ENCODE data around the gene MALSU1.

Gene MALSU1

DNA sequence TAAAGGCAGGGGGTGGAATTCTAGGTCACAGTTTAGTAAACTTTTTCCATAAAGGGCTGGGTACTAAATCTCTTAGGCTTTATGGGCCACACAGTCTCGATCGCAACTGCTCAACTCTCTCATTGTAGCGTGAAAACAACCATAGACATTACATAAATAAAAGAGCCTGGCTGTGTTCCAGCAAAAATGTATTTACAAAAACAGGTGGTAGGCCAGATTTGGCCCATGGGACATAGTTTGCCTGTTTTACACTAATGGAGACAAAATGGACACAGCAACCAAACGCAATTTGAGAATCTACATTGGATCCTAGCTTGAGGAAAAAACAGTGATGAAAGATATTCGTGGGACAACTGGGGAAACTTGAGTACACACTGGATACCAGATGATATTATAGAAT lies 23.2 kb upstream of the MALSU1 start:
- in situ Hi-C loops (cut with HindIII; ENCODE audit: low pct_unique_long_range_greater_than_20kb, low sequenced_read_pairs): no loop called here
- no peak for DNase-seq (ENCODE audit: low read depth in 1 of 2, low spot score in 1 of 2)
- no peak for TF ChIP-seq JUND (IDR thresholded peaks at IDR 0.05; ENCODE audit: low read depth)

DNA sequence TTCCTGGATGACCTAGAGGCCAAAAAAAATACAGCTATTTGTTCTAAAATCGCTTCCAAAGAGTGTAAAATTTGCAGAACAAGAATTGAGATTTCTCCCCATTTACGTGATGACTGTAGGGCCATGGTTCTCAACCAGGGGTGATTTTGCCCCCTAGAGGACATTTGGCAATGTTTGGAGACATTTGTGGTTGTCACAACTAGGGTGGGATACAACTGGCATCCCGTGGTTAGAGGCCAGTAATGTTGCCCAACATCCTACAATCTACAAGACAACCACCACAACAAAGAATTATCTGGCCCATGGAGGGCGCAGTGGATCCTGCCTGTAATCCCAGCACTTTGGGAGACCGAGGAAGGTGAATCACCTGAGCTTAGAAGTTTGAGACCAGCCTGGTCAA lies 22.8 kb upstream of the MALSU1 start:
- no peak for DNase-seq (ENCODE audit: low read depth in 1 of 2, low spot score in 1 of 2)
- no peak for TF ChIP-seq JUND (IDR thresholded peaks at IDR 0.05; ENCODE audit: low read depth)
- in situ Hi-C loops (cut with HindIII; ENCODE audit: low pct_unique_long_range_greater_than_20kb, low sequenced_read_pairs): no loop called here

DNA sequence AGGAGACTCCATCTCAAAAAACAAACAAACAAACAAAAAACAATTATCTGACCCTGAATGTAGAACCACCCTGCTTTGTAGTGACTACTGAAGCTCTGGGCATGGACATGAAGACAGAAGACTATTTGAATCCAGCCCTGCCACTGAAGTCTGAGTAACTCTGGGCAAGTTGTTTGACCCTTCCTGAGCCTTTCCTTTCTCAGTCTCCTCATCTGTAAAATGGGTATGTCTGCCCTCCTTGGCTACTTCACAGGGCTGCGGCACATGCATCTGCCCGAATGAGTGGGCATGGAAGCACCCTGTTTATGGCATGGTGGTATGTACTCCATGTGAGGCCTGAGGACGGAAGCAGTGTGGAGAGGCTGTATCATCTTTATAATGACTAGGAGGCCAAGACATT lies 22.2 kb upstream of the MALSU1 start:
- in situ Hi-C loops (cut with HindIII; ENCODE audit: low pct_unique_long_range_greater_than_20kb, low sequenced_read_pairs): no loop called here
- TF ChIP-seq JUND (IDR thresholded peaks at IDR 0.05; ENCODE audit: low read depth): no peak
- no peak for DNase-seq (ENCODE audit: low read depth in 1 of 2, low spot score in 1 of 2)

DNA sequence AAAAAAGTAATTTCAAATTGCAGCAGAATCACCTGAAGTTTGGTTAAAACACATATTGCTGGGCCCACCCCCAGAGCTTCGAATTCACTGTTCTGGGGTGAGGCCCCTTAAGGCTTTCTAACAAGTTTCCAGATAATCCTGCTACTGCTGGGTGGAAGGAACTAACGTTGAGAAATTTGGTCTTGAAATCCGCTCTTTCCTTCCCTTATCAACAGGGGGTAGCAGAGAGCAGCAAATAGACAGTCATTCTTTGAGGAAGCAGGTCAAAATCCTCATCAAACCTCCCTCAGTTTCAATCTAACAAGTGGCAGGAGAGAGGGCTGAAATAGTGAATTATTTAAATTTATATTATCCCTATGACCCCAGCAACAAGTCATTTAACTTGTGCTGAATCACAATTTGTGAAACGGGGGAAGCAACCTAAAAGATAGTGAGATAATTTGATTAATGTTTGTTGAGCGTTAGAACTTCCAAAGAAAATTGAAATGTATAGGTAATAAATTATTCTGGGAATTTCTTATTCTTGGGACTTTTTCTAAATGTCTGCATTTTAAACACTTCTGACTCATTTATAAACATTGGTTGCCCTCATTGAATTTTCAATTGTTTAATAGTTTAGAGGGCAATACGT lies 21.7 kb upstream of the MALSU1 start:
- peak; percentile 53 to 87 for DNase-seq (ENCODE audit: low read depth in 1 of 2, low spot score in 1 of 2)
- no peak for TF ChIP-seq JUND (IDR thresholded peaks at IDR 0.05; ENCODE audit: low read depth)
- in situ Hi-C loops (cut with HindIII; ENCODE audit: low pct_unique_long_range_greater_than_20kb, low sequenced_read_pairs): no loop called here

DNA sequence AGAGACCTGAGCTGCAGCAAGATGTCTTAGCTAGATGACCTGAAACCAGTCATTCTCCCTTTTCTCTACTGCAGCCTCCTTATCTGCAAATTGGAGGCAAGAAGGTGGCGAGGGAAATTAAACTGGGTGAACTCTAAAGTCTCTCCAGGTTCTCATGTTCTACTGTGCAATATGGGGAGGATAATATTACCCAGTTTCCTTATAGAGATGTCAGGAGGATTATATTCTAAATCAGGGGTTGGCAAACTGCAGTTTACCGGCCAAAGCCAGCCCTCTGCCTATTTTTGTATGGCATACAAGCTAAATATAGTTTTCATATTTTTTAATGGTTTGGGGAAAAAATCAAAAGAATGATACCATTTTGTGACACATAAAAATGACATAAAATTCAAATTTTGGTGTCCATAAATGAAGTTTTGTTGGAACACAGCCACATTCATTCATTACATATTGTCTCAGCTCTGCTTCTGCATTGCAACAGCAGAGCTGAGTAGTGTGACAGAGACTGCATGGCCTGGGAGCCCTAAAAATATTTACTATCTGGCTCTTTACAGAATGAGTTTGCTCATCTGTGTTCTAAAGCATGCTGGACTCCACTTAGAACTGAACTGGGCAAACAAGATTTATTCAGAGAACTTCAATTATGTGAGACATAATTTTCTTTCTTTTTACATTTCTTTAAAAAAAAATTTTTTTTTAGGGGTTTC lies 19.2 kb upstream of the MALSU1 start:
- DNase-seq (ENCODE audit: low read depth in 1 of 2, low spot score in 1 of 2): no peak
- in situ Hi-C loops (cut with HindIII; ENCODE audit: low pct_unique_long_range_greater_than_20kb, low sequenced_read_pairs): no loop called here

DNA sequence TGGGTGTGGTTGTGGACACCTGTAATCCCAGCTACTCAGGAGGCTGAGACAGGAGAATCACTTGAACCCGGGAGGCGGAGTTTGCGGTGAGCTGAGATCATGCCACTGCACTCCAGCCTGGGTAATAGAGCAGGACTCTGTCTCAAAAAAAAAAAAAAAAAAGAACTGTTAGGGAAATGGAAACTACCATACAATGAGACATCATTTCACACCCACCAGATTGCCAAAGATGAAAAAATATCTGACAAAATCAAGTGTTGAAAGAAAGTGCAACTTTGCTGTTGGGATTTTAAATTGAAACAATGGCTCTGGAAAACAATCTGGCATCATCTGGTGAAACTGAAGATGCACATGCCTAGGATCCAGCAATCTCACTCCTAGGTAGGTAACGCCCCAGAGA lies 16.1 kb upstream of the MALSU1 start:
- DNase-seq (ENCODE audit: low read depth in 1 of 2, low spot score in 1 of 2): no peak
- in situ Hi-C loops (cut with HindIII; ENCODE audit: low pct_unique_long_range_greater_than_20kb, low sequenced_read_pairs): no loop called here
- no peak for TF ChIP-seq JUND (IDR thresholded peaks at IDR 0.05; ENCODE audit: low read depth)

More for the DNA sequence above, 19.2 kb upstream of the MALSU1 start:
- no peak for TF ChIP-seq JUND (IDR thresholded peaks at IDR 0.05; ENCODE audit: low read depth)

DNA sequence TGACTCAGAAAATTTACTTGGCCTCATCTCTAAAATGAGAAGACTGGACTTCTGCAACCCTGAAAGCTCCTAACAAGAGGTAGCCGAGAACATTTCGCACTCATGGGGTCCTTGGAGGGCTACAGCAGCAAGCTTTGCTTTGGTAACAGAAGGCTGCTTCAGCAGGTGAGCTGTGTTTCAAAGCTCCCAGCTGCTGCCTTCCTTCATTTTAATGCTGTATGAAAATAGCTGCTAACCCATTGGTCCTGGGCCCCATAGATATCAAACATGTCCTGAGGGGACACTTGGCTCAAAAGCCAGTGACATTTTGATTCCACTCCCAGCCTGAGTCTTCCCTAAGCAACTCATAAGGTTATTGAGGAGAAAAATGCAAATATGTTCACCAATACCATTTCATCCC lies 14.3 kb upstream of the MALSU1 start:
- in situ Hi-C loops (cut with HindIII; ENCODE audit: low pct_unique_long_range_greater_than_20kb, low sequenced_read_pairs): no loop called here
- TF ChIP-seq JUND (IDR thresholded peaks at IDR 0.05; ENCODE audit: low read depth): no peak
- no peak for DNase-seq (ENCODE audit: low read depth in 1 of 2, low spot score in 1 of 2)

DNA sequence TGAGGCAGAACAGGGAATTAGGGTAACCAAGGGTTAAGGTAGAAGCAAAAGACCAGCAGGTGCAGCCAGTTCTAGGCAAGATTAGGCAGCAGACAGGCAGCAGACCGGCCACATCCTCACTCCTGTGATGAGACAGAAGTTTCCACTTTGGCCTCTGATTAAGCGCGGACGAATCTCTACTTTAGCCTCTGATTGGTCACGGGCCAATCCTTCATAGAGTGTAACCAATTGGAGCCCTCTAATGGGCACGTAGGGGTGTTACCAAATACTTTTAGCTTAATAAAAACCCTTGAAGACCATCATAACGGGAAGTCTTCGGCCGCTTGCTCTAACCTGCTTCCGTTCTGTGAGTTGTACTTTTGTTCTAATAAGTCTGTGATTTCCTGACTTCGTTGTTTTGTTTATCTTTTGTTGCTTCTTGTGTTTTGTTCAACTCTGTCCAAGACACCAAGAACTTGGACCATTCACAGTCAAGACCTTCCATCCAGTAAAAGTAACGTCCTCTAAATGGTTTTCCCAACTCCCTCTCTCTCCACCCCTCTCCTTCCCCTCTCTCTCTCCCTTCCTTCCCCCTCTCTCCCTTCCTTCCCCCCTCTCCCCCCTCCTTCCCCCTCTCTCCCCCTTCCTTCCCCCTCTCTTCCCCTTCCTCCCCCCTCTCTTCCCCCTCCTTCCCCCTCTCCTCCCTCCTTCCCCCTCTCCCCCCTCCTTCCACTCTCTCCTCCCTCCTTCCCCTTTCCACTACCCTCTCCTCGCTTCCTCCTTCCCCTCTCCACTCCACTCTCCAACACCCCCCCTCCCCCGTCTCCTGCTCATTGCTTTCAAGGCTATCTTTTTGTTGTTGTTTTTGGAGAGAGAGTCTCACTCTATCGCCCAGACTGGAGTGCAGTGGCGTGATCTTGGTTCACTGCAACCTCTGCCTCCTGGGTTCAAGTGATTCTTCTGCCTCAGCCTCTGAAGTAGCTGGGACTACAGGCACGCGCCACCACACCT lies 13.2 kb upstream of the MALSU1 start:
- TF ChIP-seq JUND (IDR thresholded peaks at IDR 0.05; ENCODE audit: low read depth): no peak
- no peak for DNase-seq (ENCODE audit: low read depth in 1 of 2, low spot score in 1 of 2)
- in situ Hi-C loops (cut with HindIII; ENCODE audit: low pct_unique_long_range_greater_than_20kb, low sequenced_read_pairs): no loop called here

DNA sequence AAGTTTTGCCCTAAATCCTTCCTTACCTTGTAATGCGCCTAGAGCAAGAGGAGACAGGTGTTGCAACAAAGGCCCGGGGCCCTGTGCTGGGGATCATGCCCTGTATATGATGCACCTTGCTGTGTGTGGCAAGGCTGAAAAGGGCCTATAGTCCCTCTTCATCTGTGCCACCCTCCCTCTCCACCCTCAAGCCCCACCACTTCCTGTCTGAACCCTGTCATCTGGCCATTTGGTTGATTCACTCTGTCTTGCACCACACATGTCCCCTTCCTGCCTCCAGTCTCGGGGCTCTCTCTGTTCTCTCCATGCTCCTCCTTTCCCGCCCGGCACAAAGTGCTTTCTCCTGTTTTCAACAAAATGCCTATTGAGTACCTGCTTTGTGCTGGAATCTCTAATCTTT lies 11.5 kb upstream of the MALSU1 start:
- DNase-seq (ENCODE audit: low read depth in 1 of 2, low spot score in 1 of 2): no peak
- no peak for TF ChIP-seq JUND (IDR thresholded peaks at IDR 0.05; ENCODE audit: low read depth)
- in situ Hi-C loops (cut with HindIII; ENCODE audit: low pct_unique_long_range_greater_than_20kb, low sequenced_read_pairs): no loop called here

DNA sequence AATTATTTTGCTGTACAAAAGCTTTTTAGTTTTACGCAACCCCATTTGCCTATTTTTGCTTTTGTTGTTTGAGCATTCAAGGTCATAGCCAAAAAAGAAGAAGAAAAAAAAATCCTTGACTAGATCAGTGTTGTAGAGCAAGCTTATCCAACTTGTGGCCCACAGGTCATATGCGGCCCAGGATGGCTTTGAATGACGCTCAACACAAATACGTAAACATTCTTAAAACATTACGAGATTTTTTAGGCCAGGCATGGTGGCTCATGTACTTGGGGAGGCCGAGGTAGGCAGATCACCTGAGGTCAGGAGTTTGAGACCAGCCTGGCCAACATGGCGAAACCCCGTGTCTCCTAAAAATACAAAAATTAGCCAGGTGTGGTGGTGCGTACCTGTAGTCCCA lies 8.1 kb upstream of the MALSU1 start:
- no peak for TF ChIP-seq JUND (IDR thresholded peaks at IDR 0.05; ENCODE audit: low read depth)
- no peak for DNase-seq (ENCODE audit: low read depth in 1 of 2, low spot score in 1 of 2)
- in situ Hi-C loops (cut with HindIII; ENCODE audit: low pct_unique_long_range_greater_than_20kb, low sequenced_read_pairs): no loop called here

DNA sequence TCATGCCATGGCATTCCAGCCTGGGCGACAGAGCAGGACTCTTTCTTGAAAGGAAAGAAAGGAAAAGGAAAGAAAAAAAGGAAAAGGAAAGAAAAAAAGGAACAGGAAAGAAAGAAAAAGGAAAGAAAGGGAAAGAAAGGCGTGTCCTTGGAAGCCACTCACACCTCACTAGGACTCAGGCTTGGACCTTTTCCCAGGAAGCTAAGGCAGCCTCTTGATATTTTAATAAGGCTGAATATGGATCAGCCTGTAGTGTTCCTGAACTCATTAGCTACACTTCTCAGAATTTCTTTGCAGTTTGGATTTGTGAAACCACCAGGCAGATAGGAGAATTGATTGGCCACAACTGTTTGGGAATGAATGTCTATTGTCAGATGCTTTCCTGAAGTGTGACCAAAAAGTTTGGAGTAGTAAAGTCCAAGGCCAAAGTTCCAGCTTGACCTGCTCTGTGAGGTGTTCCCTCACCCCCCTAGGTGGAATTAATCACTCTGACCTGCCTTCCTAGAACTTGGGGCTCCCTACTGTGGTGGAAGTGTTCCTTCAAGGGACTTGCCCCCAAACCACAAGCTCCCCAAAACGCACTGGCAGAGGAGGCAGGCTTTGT lies 7.1 kb upstream of the MALSU1 start:
- in situ Hi-C loops (cut with HindIII; ENCODE audit: low pct_unique_long_range_greater_than_20kb, low sequenced_read_pairs): no loop called here
- DNase-seq (ENCODE audit: low read depth in 1 of 2, low spot score in 1 of 2): no peak
- TF ChIP-seq JUND (IDR thresholded peaks at IDR 0.05; ENCODE audit: low read depth): no peak

DNA sequence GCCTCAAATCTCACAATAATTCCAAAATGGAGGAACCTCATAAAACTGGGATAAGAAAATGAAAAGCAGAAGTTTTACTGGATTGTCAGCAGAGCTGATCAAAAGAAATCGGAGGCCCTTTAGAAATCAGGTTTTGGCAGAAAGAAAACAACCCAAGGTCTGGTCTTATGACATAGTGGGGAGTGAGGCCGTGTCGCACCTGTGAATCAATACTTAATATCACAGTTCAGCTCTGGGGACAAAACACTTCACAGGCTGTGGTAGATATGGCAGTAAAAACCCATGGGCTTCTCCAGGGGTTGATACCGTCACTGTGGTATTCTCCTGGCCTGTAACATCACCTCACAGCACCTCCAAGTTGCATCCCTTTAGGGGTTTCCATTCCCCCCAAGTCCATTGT lies 6.5 kb upstream of the MALSU1 start:
- no peak for DNase-seq (ENCODE audit: low read depth in 1 of 2, low spot score in 1 of 2)
- TF ChIP-seq JUND (IDR thresholded peaks at IDR 0.05; ENCODE audit: low read depth): no peak
- in situ Hi-C loops (cut with HindIII; ENCODE audit: low pct_unique_long_range_greater_than_20kb, low sequenced_read_pairs): no loop called here
